WTC11 (cell line): ENCODE measurements around the gene RBMY1J. TPM values are rescaled to one million over a fixed set of nuclear protein-coding genes. Genes with fewer than 3 reads are reported as not detected.
"Not testable (repeated sequence)": the region's sequence is repeated elsewhere in the genome, so short reads cannot be mapped to it uniquely, and the experiment has no call there.

Experiments
- ATAC-seq: fragments of 200-7000 bp; cut with Tn5 transposase; 2 replicates; pipeline ENCODE4 v1.10.0; 2021; ENCODE audit warnings: mild to moderate bottlenecking, moderate library complexity
- CTCF ChIA-PET: fragments of 300-600 bp; sonication (Branson Sonifier 250); formaldehyde crosslinking; loops from one replicate; lab custom pipeline; 2021; ENCODE audit warnings: antibody characterized with exemption; lab: Charles Lee
- POLR2A ChIA-PET: fragments of 350-600 bp; sonication (Branson Sonifier 250); formaldehyde crosslinking; loops from one replicate; lab custom pipeline; 2021; ENCODE audit warnings: antibody characterized with exemption; lab: Charles Lee
- DNase-seq: peaks from one replicate; pipeline ENCODE4 v3.0.0; 2021; ENCODE audit warnings: low spot score
- H3K27ac Mint-ChIP-seq: 2 replicates; pipeline ENCODE4 v1.8.0; 2021; ENCODE audit warnings: mixed read lengths
- H3K27me3 Mint-ChIP-seq: 2 replicates; pipeline ENCODE4 v1.8.0; 2021; ENCODE audit warnings: low read depth, mild to moderate bottlenecking, moderate library complexity, mixed read lengths
- H3K36me3 Mint-ChIP-seq: 2 replicates; pipeline ENCODE4 v1.8.0; 2021; ENCODE audit warnings: mixed read lengths
- H3K4me1 Mint-ChIP-seq: 2 replicates; pipeline ENCODE4 v1.8.0; 2022; ENCODE audit warnings: mixed read lengths
- H3K4me3 Mint-ChIP-seq: 2 replicates; pipeline ENCODE4 v1.8.0; 2021; ENCODE audit warnings: mild to moderate bottlenecking, moderate library complexity, mixed read lengths
- H3K9me3 Mint-ChIP-seq: 2 replicates; pipeline ENCODE4 v1.8.0; 2021; ENCODE audit warnings: mixed read lengths
- CBFB ChIP-seq: sonication (generic); formaldehyde crosslinking; IDR thresholded peaks from 2 replicates; pipeline ENCODE4 v1.8.1; 2022; ENCODE audit warnings: mild to moderate bottlenecking, low read depth, missing genetic modification reagents
- KAT7 ChIP-seq: sonication (generic); formaldehyde crosslinking; IDR thresholded peaks from 2 replicates; pipeline ENCODE4 v1.8.1; 2023; ENCODE audit warnings: missing genetic modification reagents, mild to moderate bottlenecking, borderline replicate concordance
- MYBL2 ChIP-seq: sonication (generic); formaldehyde crosslinking; IDR thresholded peaks from 2 replicates; pipeline ENCODE4 v1.8.1; 2023; ENCODE audit warnings: mild to moderate bottlenecking, moderate library complexity, missing genetic modification reagents
- PREB ChIP-seq: sonication (generic); formaldehyde crosslinking; IDR thresholded peaks from 2 replicates; pipeline ENCODE4 v1.8.1; 2022; ENCODE audit warnings: mild to moderate bottlenecking, missing genetic modification reagents, moderate library complexity, borderline replicate concordance
- RORB ChIP-seq: fragments of 250-450 bp; sonication (Bioruptor Pico); IDR thresholded peaks from 2 replicates; pipeline ENCODE4 v1.9.0; 2021; ENCODE audit warnings: mild to moderate bottlenecking
- STAT6 ChIP-seq: sonication (generic); formaldehyde crosslinking; conservative IDR thresholded peaks from 2 replicates; pipeline ENCODE4 v1.8.1; 2023; ENCODE audit warnings: mild to moderate bottlenecking, low read depth, missing genetic modification reagents, moderate library complexity
- TCF7 ChIP-seq: sonication (generic); formaldehyde crosslinking; IDR thresholded peaks from 2 replicates; pipeline ENCODE4 v1.8.0; 2022; ENCODE audit warnings: mild to moderate bottlenecking, low read depth, missing genetic modification reagents, moderate library complexity
- TEAD1 ChIP-seq: sonication (generic); formaldehyde crosslinking; IDR thresholded peaks from 2 replicates; pipeline ENCODE4 v1.8.0; 2022; ENCODE audit warnings: mild to moderate bottlenecking, missing genetic modification reagents
- TP53 ChIP-seq: sonication (generic); formaldehyde crosslinking; IDR thresholded peaks from 2 replicates; pipeline ENCODE4 v1.8.1; 2023; ENCODE audit warnings: mild to moderate bottlenecking, missing genetic modification reagents
- USF2 ChIP-seq: sonication (generic); formaldehyde crosslinking; IDR thresholded peaks from 2 replicates; pipeline ENCODE4 v1.8.1; 2023; ENCODE audit warnings: mild to moderate bottlenecking, missing genetic modification reagents, moderate library complexity
- ZBTB21 ChIP-seq: sonication (generic); formaldehyde crosslinking; IDR thresholded peaks from 2 replicates; pipeline ENCODE4 v1.8.1; 2023; ENCODE audit warnings: mild to moderate bottlenecking, missing genetic modification reagents, borderline replicate concordance
- ZNF121 ChIP-seq: sonication (generic); formaldehyde crosslinking; IDR thresholded peaks from 2 replicates; pipeline ENCODE4 v1.8.0; 2023; ENCODE audit warnings: missing genetic modification reagents
- ZNF317 ChIP-seq: sonication (generic); formaldehyde crosslinking; IDR thresholded peaks from 2 replicates; pipeline ENCODE4 v1.8.1; 2023; ENCODE audit warnings: low read depth, mild to moderate bottlenecking, moderate library complexity, missing genetic modification reagents, borderline replicate concordance
- ZNF425 ChIP-seq: fragments of 250-450 bp; sonication (Bioruptor Pico); conservative IDR thresholded peaks from 2 replicates; pipeline ENCODE4 v1.9.0; 2021; ENCODE audit warnings: mild to moderate bottlenecking
- ZNF532 ChIP-seq: fragments of 250-450 bp; sonication (Bioruptor Pico); IDR thresholded peaks from 2 replicates; pipeline ENCODE4 v1.9.0; 2021; ENCODE audit warnings: mild to moderate bottlenecking, borderline replicate concordance
- total RNA-seq: library from RNA; stranded (reverse); gene quantifications from 3 replicates; pipeline ENCODE4 v1.2.3, GENCODE V29; 2021

Gene RBMY1J
- total RNA-seq, 1 experiment from 2014 or later, result not detected

GRCh38 chrY:22370623-22371022, 32.6 kb upstream of the RBMY1J start (continued):
- no peak for TF ChIP-seq ZNF532 (CRISPR knock-in tag)
- no peak for TF ChIP-seq KAT7
- no peak for TF ChIP-seq STAT6 (CRISPR knock-in tag)
- no peak for TF ChIP-seq MYBL2 (CRISPR knock-in tag)
- no peak for TF ChIP-seq RORB (CRISPR knock-in tag)
- no peak for TF ChIP-seq TEAD1 (CRISPR knock-in tag)
- no peak for TF ChIP-seq ZBTB21
- no peak for TF ChIP-seq PREB
- no peak for TF ChIP-seq ZNF317
- no peak for TF ChIP-seq USF2 (CRISPR knock-in tag)
- TF ChIP-seq TP53 (CRISPR knock-in tag), result no peak
- TF ChIP-seq ZNF425 (CRISPR knock-in tag), result no peak
- no peak for TF ChIP-seq TCF7 (CRISPR knock-in tag)

- no peak overlapping the region for H3K4me3 Mint-ChIP-seq
- H3K27ac Mint-ChIP-seq, result no peak overlapping the region
- peaks cover 32% of the 10 kb centered on the region for H3K36me3 Mint-ChIP-seq
- no peak for ATAC-seq
- no peaks in the 10 kb centered on the region; the same call in 1 of the 2 replicates for H3K27me3 Mint-ChIP-seq
- CTCF ChIA-PET, result no interaction called here
- DNase-seq, result no peak
- no peaks in the 10 kb centered on the region for H3K4me1 Mint-ChIP-seq
- POLR2A ChIA-PET, result no interaction called here
- peaks cover 39% of the 10 kb centered on the region for H3K9me3 Mint-ChIP-seq
- TF ChIP-seq CBFB (CRISPR knock-in tag) (no peak), ZNF121 (CRISPR knock-in tag) (no peak)
These were observed 29.7 kb upstream of the RBMY1J start for GRCh38 chrY:22373494-22373893.

- H3K27me3 Mint-ChIP-seq, H3K4me3 Mint-ChIP-seq, H3K27ac Mint-ChIP-seq, H3K36me3 Mint-ChIP-seq, ATAC-seq, CTCF ChIA-PET, H3K9me3 Mint-ChIP-seq, H3K4me1 Mint-ChIP-seq, POLR2A ChIA-PET, DNase-seq: not testable (repeated sequence)
These were observed 41.6 kb downstream of the RBMY1J start for GRCh38 chrY:22444718-22445396.

- H3K4me3 Mint-ChIP-seq, CTCF ChIA-PET, H3K4me1 Mint-ChIP-seq, H3K27me3 Mint-ChIP-seq, H3K9me3 Mint-ChIP-seq, H3K27ac Mint-ChIP-seq, H3K36me3 Mint-ChIP-seq, DNase-seq, POLR2A ChIA-PET, ATAC-seq: not testable (repeated sequence)
These were observed 52.3 kb downstream of the RBMY1J start for GRCh38 chrY:22455522-22455921.

- H3K36me3 Mint-ChIP-seq, H3K9me3 Mint-ChIP-seq, H3K27ac Mint-ChIP-seq, CTCF ChIA-PET, H3K4me3 Mint-ChIP-seq, H3K27me3 Mint-ChIP-seq, H3K4me1 Mint-ChIP-seq, POLR2A ChIA-PET, DNase-seq, ATAC-seq: not testable (repeated sequence)
These were observed 58.8 kb downstream of the RBMY1J start for GRCh38 chrY:22461962-22462361.
